ENCODE data around the gene ARF3. TPM values are rescaled to one million over a fixed set of nuclear protein-coding genes. Genes with fewer than 3 reads are reported as not detected.

ARF3 gene
- total and polyA plus RNA-seq, 4 donors: 65.3 to 155 (median 109) TPM

DNA sequence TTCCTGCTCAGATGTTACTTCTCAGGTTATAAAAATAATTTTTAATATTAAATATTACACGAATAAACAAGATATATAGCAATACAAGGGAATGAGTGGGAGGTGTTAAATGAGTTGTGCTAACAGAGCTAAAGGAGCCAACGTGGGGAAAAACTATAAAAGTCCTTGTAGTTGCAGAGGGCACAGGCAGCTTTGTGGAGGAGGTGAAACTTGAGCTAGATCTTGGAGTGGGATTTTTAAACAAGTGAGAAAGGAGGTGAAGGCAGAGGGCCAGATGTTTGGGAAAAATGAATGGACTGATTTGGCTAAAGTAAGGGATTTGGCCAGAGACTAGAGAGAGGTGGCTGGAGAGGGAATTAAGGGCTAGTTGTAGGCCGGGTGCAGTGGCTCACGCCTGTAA is 26.8 kb downstream of the ARF3 start:
- Histone ChIP-seq H3K27me3 (ENCODE audit: control insufficient read depth in 1 of 2, insufficient read depth in 2 of 2, low read length in 1 of 2) (no peaks in the 10 kb centered on the region), H3K9me3 (ENCODE audit: control insufficient read depth, low read length) (no peaks in the 10 kb centered on the region), H3K27ac (ENCODE audit: low read depth in 1 of 2, low read length in 2 of 2) (no peak overlapping the region), H3K4me1 (ENCODE audit: control insufficient read depth in 1 of 2, insufficient read depth in 2 of 2, low read length in 2 of 2) (no peaks in the 10 kb centered on the region), H3K4me3 (ENCODE audit: low read length in 2 of 2) (no peak overlapping the region), H3K36me3 (ENCODE audit: control insufficient read depth in 1 of 2, insufficient read depth in 2 of 2, low read length in 1 of 2) (peaks cover 2 to 8% of the 10 kb centered on the region in 2 donors)
- 87 to 88% methylated on average over 4 of the region's 4 CpGs for WGBS, 2 donors
- DNase-seq (no peak), ATAC-seq (ENCODE audit: low FRiP score) (no peak)
- intact Hi-C loops (cut with DNase I): no loop called here

DNA sequence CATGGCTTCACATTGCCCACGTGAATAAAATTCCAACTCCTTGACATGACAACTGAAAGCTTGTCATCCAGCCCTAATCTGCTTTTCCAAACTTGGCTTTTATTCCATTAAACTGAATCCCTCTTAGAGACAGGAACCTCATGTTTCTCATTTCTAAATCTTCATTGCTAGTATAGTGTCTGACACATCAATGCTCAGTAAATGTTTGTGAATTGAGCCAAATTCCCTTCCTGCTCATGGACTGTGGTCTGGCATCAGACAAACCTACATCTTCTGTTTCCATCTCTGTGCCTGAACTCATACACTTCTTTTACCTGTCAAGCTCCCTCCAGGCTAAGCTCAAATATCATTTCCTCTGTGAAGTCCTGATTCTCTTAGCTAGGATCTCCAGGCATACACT is 27.7 kb downstream of the ARF3 start:
- Histone ChIP-seq H3K27me3 (ENCODE audit: control insufficient read depth in 1 of 2, insufficient read depth in 2 of 2, low read length in 1 of 2) (no peaks in the 10 kb centered on the region), H3K4me1 (ENCODE audit: control insufficient read depth in 1 of 2, insufficient read depth in 2 of 2, low read length in 2 of 2) (no peaks in the 10 kb centered on the region), H3K27ac (ENCODE audit: low read depth in 1 of 2, low read length in 2 of 2) (no peak overlapping the region), H3K9me3 (ENCODE audit: control insufficient read depth, low read length) (no peaks in the 10 kb centered on the region), H3K4me3 (ENCODE audit: low read length in 2 of 2) (no peak overlapping the region), H3K36me3 (ENCODE audit: control insufficient read depth in 1 of 2, insufficient read depth in 2 of 2, low read length in 1 of 2) (peaks cover 2 to 8% of the 10 kb centered on the region in 2 donors)
- WGBS, 2 donors: 83 to 85% methylated on average over 1 of the region's 1 CpG
- no peak for ATAC-seq (ENCODE audit: low FRiP score)
- DNase-seq: no peak
- intact Hi-C loops (cut with DNase I): no loop called here

DNA sequence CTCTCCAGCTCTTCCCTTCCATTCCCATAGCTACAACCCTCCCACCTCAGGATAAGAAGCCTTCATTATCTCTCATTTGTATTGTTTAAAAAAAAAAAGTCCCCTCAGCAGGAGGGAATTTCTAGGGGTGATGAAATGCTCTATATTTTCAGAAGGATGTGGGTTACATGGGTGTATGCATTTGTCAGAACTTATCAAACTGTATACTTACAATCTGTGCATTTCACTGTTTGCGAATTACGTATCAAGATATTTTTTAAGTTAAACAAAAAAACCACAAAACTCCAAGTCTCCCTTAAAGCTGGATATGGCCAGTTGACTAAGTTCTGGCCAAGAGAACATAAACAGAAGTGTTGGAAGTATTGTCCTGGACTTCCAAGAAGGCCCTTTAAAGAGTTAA is 30.0 kb downstream of the ARF3 start:
- Histone ChIP-seq H3K9me3 (ENCODE audit: control insufficient read depth, low read length) (no peaks in the 10 kb centered on the region), H3K4me1 (ENCODE audit: control insufficient read depth in 1 of 2, insufficient read depth in 2 of 2, low read length in 2 of 2) (no peaks in the 10 kb centered on the region), H3K27ac (ENCODE audit: low read depth in 1 of 2, low read length in 2 of 2) (no peak overlapping the region), H3K4me3 (ENCODE audit: low read length in 2 of 2) (no peak overlapping the region), H3K36me3 (ENCODE audit: control insufficient read depth in 1 of 2, insufficient read depth in 2 of 2, low read length in 1 of 2) (no peaks in the 10 kb centered on the region), H3K27me3 (ENCODE audit: control insufficient read depth in 1 of 2, insufficient read depth in 2 of 2, low read length in 1 of 2) (no peaks in the 10 kb centered on the region)
- DNase-seq: no peak
- no peak for ATAC-seq (ENCODE audit: low FRiP score)
- 94 to 98% methylated on average over 2 of the region's 2 CpGs for WGBS, 2 donors
- intact Hi-C loops (cut with DNase I): no loop called here

DNA sequence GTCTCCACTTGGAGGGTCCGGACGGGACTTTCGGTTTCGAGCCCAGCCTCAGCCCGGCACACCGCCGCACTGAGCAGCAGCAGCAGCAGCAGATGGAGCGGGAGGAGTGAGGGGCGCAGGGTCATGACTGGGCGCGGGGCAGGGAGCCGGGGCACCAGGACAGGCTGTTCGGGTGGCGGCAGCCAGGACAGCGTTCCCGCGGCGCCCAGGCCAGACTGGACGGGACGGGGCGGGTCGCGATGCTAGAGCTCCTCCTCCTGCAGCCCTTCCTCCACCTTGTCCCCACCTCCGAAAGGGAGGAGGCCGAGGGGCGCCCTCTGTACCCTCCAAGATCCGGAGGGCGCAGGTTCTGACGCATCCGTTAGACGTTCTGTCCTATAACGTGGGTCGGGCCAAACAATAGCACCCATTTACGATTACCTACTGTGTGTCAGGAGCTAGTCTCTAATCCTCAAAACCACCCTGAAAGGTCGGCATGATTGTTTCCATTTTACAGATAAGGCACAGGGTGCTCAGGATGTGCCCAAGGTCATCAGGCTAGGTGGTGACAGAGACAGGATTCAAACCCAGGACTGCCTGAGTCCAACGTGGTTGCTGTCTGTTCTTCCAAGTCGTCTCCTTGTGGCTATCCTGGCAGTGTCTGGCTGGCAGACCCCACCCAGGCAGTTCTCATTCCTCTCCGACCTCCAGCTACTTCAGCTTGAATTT is 31.8 kb downstream of the ARF3 start, which contains the start of gene FKBP11:
Gene FKBP11 (minus strand): TSS at position 189 of the 708 bp plus-strand sequence. CDS start 64 bp downstream, at position 125.
- no peaks in the 10 kb centered on the region for H3K4me1 ChIP-seq (ENCODE audit: control insufficient read depth in 1 of 2, insufficient read depth in 2 of 2, low read length in 2 of 2)
- intact Hi-C loops (cut with DNase I): no loop called here
- no peaks in the 10 kb centered on the region for H3K27me3 ChIP-seq (ENCODE audit: control insufficient read depth in 1 of 2, insufficient read depth in 2 of 2, low read length in 1 of 2)
- DNase-seq (peak; percentile 76 to 91), ATAC-seq (ENCODE audit: low FRiP score) (peak; percentile 91)
- no peaks in the 10 kb centered on the region for H3K36me3 ChIP-seq (ENCODE audit: control insufficient read depth in 1 of 2, insufficient read depth in 2 of 2, low read length in 1 of 2)
- H3K9me3 ChIP-seq (ENCODE audit: control insufficient read depth, low read length): no peaks in the 10 kb centered on the region
- peak within 1 kb of the TSS; percentile 54 to 69 for H3K4me3 ChIP-seq (ENCODE audit: low read length in 2 of 2)
- H3K27ac ChIP-seq (ENCODE audit: low read depth in 1 of 2, low read length in 2 of 2): no peak within 1 kb of the TSS
- 2 to 4% methylated on average over 23 to 38 of the region's 38 CpGs for WGBS, 2 donors

DNA sequence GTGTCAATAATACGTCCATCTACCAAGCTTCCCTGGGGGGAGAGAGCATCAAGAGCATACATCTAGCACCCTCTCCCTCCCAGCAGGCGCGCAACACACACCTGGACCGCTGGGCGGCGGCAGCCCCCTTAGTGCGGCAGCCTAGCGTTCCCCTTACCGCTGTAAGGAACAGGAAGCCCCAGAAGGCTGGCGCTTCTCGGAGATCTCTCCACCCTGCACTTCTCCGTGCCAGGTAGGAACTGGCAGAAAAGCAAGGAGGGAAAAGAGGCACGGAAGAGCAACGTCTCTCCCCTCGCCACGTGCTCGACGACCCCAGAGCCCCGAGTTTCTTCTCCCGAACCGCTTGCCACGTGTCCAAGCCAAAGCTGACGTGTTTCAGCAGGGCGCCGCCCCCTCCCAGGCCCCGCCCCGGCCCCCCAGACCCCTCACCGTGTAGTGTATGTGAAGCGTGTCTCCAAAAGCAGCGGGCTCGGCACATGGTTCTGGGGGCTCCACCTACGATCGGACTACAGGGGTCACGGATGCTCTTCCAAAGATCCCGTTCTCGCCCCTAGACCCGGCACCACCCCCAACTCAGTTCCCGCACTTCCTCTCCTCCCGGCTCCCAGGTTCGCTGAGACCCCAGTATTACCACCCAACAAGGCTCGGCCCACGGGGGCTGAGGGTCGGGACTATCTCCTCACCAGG is 32.5 kb downstream of the ARF3 start:
- no peak overlapping the region for H3K27ac ChIP-seq (ENCODE audit: low read depth in 1 of 2, low read length in 2 of 2)
- DNase-seq: peak; percentile 54 to 83
- peak; percentile 74 for ATAC-seq (ENCODE audit: low FRiP score)
- intact Hi-C loops (cut with DNase I): no loop called here
- no peaks in the 10 kb centered on the region for H3K36me3 ChIP-seq (ENCODE audit: control insufficient read depth in 1 of 2, insufficient read depth in 2 of 2, low read length in 1 of 2)
- 1% methylated on average over 43 of the region's 43 CpGs for WGBS, 2 donors
- H3K4me1 ChIP-seq (ENCODE audit: control insufficient read depth in 1 of 2, insufficient read depth in 2 of 2, low read length in 2 of 2): no peaks in the 10 kb centered on the region
- no peaks in the 10 kb centered on the region for H3K9me3 ChIP-seq (ENCODE audit: control insufficient read depth, low read length)
- H3K4me3 ChIP-seq (ENCODE audit: low read length in 2 of 2): peak overlapping the region; percentile 54 to 69
- H3K27me3 ChIP-seq (ENCODE audit: control insufficient read depth in 1 of 2, insufficient read depth in 2 of 2, low read length in 1 of 2): no peaks in the 10 kb centered on the region

DNA sequence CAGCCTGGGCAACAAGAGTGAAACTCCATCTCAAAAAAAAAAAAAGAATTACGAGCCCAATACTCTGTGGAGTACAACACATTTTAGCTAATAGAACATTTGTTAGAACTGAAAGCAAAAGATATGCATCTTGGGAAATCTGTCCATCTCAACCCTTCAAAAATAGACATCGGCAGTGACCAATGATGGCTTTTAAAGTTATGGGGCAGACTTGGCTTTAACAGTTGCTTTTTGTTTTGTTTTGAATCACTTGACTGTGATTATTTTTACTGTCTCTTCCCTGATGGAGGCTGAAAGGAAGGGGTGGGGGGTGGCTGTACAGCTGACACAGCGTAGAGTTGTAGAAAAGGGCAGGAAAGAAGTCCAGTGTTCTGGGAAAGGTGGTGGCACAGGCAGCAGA is 34.2 kb downstream of the ARF3 start:
- Histone ChIP-seq H3K4me3 (ENCODE audit: low read length in 2 of 2) (no peak overlapping the region), H3K36me3 (ENCODE audit: control insufficient read depth in 1 of 2, insufficient read depth in 2 of 2, low read length in 1 of 2) (no peaks in the 10 kb centered on the region), H3K9me3 (ENCODE audit: control insufficient read depth, low read length) (no peaks in the 10 kb centered on the region), H3K4me1 (ENCODE audit: control insufficient read depth in 1 of 2, insufficient read depth in 2 of 2, low read length in 2 of 2) (no peaks in the 10 kb centered on the region), H3K27me3 (ENCODE audit: control insufficient read depth in 1 of 2, insufficient read depth in 2 of 2, low read length in 1 of 2) (no peaks in the 10 kb centered on the region), H3K27ac (ENCODE audit: low read depth in 1 of 2, low read length in 2 of 2) (no peak overlapping the region)
- DNase-seq (no peak), ATAC-seq (ENCODE audit: low FRiP score) (no peak)
- intact Hi-C loops (cut with DNase I): no loop called here
- whole genome bisulfite sequencing, 2 donors: 94 to 95% methylated on average over 3 of the region's 3 CpGs

DNA sequence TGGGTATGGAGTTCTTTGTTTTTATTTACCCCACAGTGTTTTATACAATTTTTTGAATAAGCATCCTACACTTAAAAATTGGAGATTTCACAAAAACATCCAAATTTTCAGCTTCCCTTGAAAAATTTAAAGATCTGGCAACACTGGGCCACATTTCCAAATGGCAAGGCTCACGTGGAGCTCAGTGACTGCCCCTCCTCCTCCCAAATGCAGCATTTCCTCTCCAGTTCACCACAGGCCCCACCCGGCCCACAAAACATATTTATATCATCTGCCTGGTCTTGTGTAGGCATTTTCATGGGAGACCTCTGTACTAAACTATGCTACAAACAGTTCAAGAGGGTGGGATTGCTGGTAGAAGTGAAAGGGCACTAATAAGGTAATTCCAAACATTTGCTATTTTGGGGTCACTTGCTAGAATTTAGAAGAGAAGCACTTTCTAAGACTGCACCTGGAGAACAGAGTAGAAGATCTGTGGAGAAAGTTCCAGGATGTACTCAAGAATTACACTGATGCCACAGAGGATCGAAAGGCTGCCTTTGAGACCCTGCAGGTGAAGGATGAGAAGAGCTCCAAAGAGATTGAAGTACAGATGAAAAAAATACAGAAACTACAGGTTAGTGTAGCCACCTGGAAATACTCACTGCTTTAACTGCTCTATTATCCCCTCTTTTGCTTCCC is 39.3 kb downstream of the ARF3 start:
- H3K4me1 ChIP-seq (ENCODE audit: control insufficient read depth in 1 of 2, insufficient read depth in 2 of 2, low read length in 2 of 2): no peaks in the 10 kb centered on the region
- intact Hi-C loops (cut with DNase I): no loop called here
- no peak for DNase-seq
- 61% methylated on average over 3 of the region's 3 CpGs for WGBS, 2 donors
- H3K9me3 ChIP-seq (ENCODE audit: control insufficient read depth, low read length): no peaks in the 10 kb centered on the region
- H3K36me3 ChIP-seq (ENCODE audit: control insufficient read depth in 1 of 2, insufficient read depth in 2 of 2, low read length in 1 of 2): peaks cover 0 to 2% of the 10 kb centered on the region in 2 donors
- no peak overlapping the region for H3K27ac ChIP-seq (ENCODE audit: low read depth in 1 of 2, low read length in 2 of 2)
- no peak for ATAC-seq (ENCODE audit: low FRiP score)
- no peak overlapping the region for H3K4me3 ChIP-seq (ENCODE audit: low read length in 2 of 2)
- H3K27me3 ChIP-seq (ENCODE audit: control insufficient read depth in 1 of 2, insufficient read depth in 2 of 2, low read length in 1 of 2): no peaks in the 10 kb centered on the region

DNA sequence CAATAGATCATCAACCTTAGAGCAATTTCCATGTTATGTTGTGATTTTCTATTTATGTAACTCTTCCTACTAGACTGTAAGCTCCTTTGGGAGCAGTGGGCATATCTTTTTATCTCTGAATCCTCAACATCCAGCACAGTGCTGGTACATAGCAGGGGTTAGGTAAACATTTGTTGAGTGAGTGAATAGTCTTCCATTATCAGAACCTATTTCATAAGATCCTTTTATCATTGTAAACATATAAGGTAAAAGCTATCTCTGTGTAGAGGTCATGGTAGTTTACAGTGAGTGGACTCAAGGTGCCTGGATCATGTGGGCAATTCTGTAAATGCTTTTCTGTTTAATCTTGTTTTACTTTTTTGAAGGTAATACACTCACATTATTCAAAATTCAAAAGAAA is 47.1 kb downstream of the ARF3 start:
- intact Hi-C loops (cut with DNase I): no loop called here
- no peak overlapping the region for H3K4me3 ChIP-seq (ENCODE audit: low read length in 2 of 2)
- no peak for ATAC-seq (ENCODE audit: low FRiP score)
- no peak for DNase-seq
- no peak overlapping the region for H3K27ac ChIP-seq (ENCODE audit: low read depth in 1 of 2, low read length in 2 of 2)
- H3K9me3 ChIP-seq (ENCODE audit: control insufficient read depth, low read length): no peaks in the 10 kb centered on the region
- peaks cover 0 to 2% of the 10 kb centered on the region in 2 donors for H3K36me3 ChIP-seq (ENCODE audit: control insufficient read depth in 1 of 2, insufficient read depth in 2 of 2, low read length in 1 of 2)
- H3K27me3 ChIP-seq (ENCODE audit: control insufficient read depth in 1 of 2, insufficient read depth in 2 of 2, low read length in 1 of 2): no peaks in the 10 kb centered on the region
- H3K4me1 ChIP-seq (ENCODE audit: control insufficient read depth in 1 of 2, insufficient read depth in 2 of 2, low read length in 2 of 2): no peaks in the 10 kb centered on the region

All from aorta (tissue), 5 donors.